ENCODE measurements around the gene PSORS1C1. TPM values are rescaled to one million over a fixed set of nuclear protein-coding genes. Genes with fewer than 3 reads are reported as not detected.

PSORS1C1 gene
- total RNA-seq (2022; extraction: Qiagen RNA extraction; ENCODE audit: low read depth): 4.4 to 7.5 TPM (median 6.1 TPM) in 5 replicates

GRCh38 chr6:31114541-31114878 lies at the start of gene PSORS1C1:
PSORS1C1 (plus strand) TSS chr6:31114800; CDS start chr6:31129633, 14,833 bp downstream.

GRCh38 chr6:31112478-31112877 lies 2.1 kb upstream of the PSORS1C1 start, which contains the start of gene C6orf15:
C6orf15 (minus strand) TSS chr6:31112575; CDS start chr6:31112555, 20 bp downstream.

GRCh38 chr6:31120151-31120915 lies 5.7 kb downstream of the PSORS1C1 start, which contains the start of gene CDSN:
CDSN (minus strand) TSS chr6:31120446; CDS start chr6:31120419, 27 bp downstream.

GRCh38 chr6:31138982-31139381 lies 24.4 kb downstream of the PSORS1C1 start, which contains the start of gene PSORS1C2:
PSORS1C2 (minus strand) TSS chr6:31139066; CDS start chr6:31139026, 40 bp downstream.

GRCh38 chr6:31157513-31158139 lies 43.0 kb downstream of the PSORS1C1 start, which contains the start of gene CCHCR1:
CCHCR1 (minus strand) TSS chr6:31157802; CDS start chr6:31157600, 202 bp downstream.

GRCh38 chr6:31158140-31158862 lies 43.7 kb downstream of the PSORS1C1 start, which contains the start of gene TCF19:
TCF19 (plus strand) TSS chr6:31158589; CDS start chr6:31159470, 881 bp downstream.

GRCh38 chr6:31170600-31170881 lies 55.9 kb downstream of the PSORS1C1 start, which contains the start of gene POU5F1:
POU5F1 (minus strand) TSS chr6:31170682; CDS start chr6:31170620, 62 bp downstream.

Other genes starting within 250 kb of the PSORS1C1 start
- 52.0 to 64.5 TPM (median 60.6 TPM) in 5 replicates for gene DDR1, start 230.3 kb upstream of the PSORS1C1 start, total RNA-seq (2022; extraction: Qiagen RNA extraction; ENCODE audit: low read depth)
- gene GTF2H4, start 206.6 kb upstream of the PSORS1C1 start, total RNA-seq (2022; extraction: Qiagen RNA extraction; ENCODE audit: low read depth): 18.6 to 23.4 TPM (median 19.9 TPM) in 5 replicates
- gene VARS2, start 200.6 kb upstream of the PSORS1C1 start, total RNA-seq (2022; extraction: Qiagen RNA extraction; ENCODE audit: low read depth): 11.0 to 15.5 TPM (median 13.3 TPM) in 5 replicates
- gene SFTA2, start 182.6 kb upstream of the PSORS1C1 start, total RNA-seq (2022; extraction: Qiagen RNA extraction; ENCODE audit: low read depth): not detected in 5 replicates
- 0.03 to 0.09 TPM (median 0.06 TPM) in 4 of 5 replicates, not detected in the other for gene MUCL3, start 173.8 kb upstream of the PSORS1C1 start, total RNA-seq (2022; extraction: Qiagen RNA extraction; ENCODE audit: low read depth)
- not detected in 5 replicates for gene MUC21, start 131.1 kb upstream of the PSORS1C1 start, total RNA-seq (2022; extraction: Qiagen RNA extraction; ENCODE audit: low read depth)
- 0.02 TPM in 1 of 5 replicates, not detected in the others for gene MUC22, start 104.3 kb upstream of the PSORS1C1 start, total RNA-seq (2022; extraction: Qiagen RNA extraction; ENCODE audit: low read depth)
- gene C6orf15, start 2.2 kb upstream of the PSORS1C1 start, total RNA-seq (2022; extraction: Qiagen RNA extraction; ENCODE audit: low read depth): not detected in 5 replicates
- gene CDSN, start 5.6 kb downstream of the PSORS1C1 start, total RNA-seq (2022; extraction: Qiagen RNA extraction; ENCODE audit: low read depth): not detected in 5 replicates
- not detected in 5 replicates for gene PSORS1C2, start 24.3 kb downstream of the PSORS1C1 start, total RNA-seq (2022; extraction: Qiagen RNA extraction; ENCODE audit: low read depth)
- 6.3 to 7.9 TPM (median 7.7 TPM) in 5 replicates for gene CCHCR1, start 43.0 kb downstream of the PSORS1C1 start, total RNA-seq (2022; extraction: Qiagen RNA extraction; ENCODE audit: low read depth)
- gene TCF19, start 43.8 kb downstream of the PSORS1C1 start, total RNA-seq (2022; extraction: Qiagen RNA extraction; ENCODE audit: low read depth): 11.9 to 14.7 TPM (median 12.7 TPM) in 5 replicates
- gene POU5F1, start 55.9 kb downstream of the PSORS1C1 start, total RNA-seq (2022; extraction: Qiagen RNA extraction; ENCODE audit: low read depth): 7.4 to 10.9 TPM (median 9.5 TPM) in 5 replicates
- 46.6 to 55.0 TPM (median 51.9 TPM) in 5 replicates for gene HLA-C, start 157.3 kb downstream of the PSORS1C1 start, total RNA-seq (2022; extraction: Qiagen RNA extraction; ENCODE audit: low read depth)
- gene HLA-B, start 242.4 kb downstream of the PSORS1C1 start, total RNA-seq (2022; extraction: Qiagen RNA extraction; ENCODE audit: low read depth): 19.9 to 38.0 TPM (median 25.5 TPM) in 5 replicates

Measured in A549 treated with GW870086 at 1 μM for 4 hours (cell line).